ENCODE data around the gene ERCC6L.

The ERCC6L gene, protein sequence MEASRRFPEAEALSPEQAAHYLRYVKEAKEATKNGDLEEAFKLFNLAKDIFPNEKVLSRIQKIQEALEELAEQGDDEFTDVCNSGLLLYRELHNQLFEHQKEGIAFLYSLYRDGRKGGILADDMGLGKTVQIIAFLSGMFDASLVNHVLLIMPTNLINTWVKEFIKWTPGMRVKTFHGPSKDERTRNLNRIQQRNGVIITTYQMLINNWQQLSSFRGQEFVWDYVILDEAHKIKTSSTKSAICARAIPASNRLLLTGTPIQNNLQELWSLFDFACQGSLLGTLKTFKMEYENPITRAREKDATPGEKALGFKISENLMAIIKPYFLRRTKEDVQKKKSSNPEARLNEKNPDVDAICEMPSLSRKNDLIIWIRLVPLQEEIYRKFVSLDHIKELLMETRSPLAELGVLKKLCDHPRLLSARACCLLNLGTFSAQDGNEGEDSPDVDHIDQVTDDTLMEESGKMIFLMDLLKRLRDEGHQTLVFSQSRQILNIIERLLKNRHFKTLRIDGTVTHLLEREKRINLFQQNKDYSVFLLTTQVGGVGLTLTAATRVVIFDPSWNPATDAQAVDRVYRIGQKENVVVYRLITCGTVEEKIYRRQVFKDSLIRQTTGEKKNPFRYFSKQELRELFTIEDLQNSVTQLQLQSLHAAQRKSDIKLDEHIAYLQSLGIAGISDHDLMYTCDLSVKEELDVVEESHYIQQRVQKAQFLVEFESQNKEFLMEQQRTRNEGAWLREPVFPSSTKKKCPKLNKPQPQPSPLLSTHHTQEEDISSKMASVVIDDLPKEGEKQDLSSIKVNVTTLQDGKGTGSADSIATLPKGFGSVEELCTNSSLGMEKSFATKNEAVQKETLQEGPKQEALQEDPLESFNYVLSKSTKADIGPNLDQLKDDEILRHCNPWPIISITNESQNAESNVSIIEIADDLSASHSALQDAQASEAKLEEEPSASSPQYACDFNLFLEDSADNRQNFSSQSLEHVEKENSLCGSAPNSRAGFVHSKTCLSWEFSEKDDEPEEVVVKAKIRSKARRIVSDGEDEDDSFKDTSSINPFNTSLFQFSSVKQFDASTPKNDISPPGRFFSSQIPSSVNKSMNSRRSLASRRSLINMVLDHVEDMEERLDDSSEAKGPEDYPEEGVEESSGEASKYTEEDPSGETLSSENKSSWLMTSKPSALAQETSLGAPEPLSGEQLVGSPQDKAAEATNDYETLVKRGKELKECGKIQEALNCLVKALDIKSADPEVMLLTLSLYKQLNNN

DNA sequence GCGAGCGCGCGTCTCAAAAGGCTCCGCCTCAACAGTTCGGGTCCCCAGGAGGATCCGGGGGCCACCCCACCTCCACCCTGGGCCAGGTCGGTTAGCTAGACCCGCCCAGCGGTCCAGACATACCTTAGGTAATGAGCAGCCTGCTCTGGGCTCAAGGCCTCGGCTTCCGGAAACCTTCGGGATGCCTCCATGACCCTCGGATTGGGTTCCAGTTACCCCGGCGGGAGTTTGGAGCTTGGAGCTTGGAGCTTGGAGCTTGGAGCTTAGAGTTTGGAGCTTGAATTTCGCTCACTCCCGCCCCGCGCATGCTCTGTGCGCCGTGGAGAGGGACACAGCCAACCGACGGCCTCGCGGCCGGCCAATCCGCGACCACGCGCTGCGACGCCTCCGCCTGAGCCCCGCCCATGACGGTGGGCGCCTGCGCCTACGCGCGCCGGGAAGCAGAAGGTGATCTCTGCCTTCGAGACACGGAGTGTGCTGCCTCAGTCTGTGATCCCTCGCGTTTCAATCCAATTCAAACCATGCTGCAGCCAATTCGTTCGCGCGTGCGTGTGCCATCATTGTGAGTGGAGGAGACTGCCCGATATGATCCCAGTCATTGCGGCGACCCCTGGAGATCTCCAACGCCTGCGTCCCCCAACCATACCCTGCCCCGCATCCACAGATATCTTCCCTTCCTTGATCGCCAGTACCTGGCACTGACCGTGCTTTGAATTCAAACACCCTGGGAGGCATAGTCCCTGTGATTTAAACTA, at the start of gene ERCC6L:
Gene ERCC6L (minus strand): TSS at position 307 of the 755 bp plus-strand sequence. CDS start 116 bp downstream, at position 191.
- DNase-seq = peak; percentile 78 to 80

DNA sequence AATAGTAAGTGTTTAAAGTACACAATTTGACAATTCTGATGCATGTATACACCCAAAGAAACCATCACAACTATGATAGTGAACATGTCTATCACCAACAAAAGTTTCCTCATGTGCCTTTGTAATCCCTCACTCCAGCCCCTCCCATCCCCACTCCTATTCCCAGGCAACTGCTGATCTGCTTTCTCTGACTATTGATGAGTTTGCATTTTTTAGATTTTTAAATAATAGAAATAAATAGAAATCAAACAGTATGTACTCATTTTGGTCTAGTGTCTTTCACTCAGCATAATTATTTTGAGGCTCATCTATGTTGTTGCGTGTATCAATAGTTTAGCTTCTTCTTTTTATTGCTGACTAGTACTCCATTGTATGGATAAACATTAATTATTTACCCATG, 43.5 kb upstream of the ERCC6L start:
- no peak for DNase-seq

DNA sequence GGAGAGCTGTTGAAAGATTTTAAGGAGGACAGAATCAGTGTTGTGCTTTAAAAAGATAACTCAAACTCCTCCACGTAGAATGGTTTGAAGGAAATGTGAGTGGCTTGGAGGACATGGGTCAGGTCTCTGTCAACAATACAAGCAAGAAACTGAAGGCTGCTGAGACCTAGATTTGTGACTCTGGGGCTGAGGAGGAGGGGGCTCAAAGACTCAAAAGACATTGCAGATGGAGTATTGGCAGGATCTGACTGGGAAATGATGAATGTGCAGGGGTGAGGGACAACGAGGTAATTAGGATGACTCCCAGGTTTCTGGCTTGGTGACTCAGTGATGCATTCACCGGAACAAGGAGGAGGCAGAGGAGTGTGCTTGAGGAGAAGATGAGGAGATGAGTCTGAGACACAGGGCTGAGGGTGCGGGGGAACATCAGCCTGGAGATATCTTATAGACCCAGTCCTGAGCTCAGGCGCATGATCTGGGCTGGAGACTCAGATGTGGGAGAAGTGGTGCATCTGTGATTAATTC, 41.6 kb upstream of the ERCC6L start:
- DNase-seq = no peak

DNA sequence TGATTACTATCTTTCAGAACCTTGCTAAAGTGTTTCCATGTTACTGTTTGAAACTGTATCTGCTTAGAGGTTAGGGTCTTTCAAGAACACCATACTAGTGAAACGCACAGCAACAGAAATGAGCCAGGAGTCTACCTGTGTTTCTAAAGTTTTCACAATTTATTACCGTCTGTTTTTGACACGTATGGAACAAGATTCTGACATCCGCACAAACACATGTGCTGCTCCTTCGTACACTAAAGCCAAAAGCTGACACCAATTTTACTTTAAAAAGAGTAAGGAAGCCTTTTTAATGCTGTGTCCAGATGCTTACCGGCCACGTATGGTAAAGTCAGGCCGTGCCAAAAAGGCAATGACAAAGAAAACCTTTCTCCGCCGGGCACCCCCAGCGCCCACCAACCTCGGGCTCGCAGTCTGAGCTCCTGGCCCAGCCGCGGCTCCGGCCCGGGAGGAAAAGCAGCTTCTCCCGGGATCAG, 37.7 kb upstream of the ERCC6L start:
- DNase-seq = no peak

DNA sequence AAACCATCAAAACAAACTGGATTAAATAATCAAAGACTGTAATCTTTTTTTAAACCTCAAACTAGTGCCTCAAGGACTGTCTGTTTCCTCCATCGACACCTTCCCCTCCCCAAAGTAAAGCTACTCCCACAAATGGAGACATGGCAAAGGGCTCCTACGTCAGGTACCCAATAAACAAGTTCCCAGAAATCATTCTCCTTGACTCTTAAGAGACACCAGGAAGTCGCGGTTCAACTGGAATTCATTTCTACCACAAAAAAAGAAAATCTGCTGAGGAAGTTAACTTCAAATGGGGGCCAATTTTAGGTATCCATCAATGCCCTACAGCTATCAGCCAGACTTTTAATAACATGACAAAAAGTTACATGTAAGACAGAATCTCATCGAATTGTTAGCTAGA, 35.7 kb upstream of the ERCC6L start:
- no peak for DNase-seq

DNA sequence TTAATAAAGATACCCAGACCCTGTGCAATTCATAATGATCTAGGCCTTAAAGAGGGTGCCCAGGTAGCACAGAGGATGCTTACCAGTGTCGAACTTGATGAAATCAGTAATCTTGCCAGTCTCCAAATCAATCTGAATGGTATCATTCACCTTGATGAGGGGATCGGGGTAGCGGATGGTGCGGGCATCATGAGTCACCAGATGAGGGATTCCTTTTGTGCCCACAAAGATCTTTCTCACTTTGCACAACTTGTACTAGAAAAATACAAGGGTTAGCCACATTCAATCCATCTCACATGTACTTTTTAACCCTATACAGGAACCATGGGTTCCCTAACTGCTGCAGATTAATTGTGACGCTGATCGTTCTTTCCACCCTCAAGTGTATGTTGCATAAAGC, 34.9 kb upstream of the ERCC6L start:
- no peak for DNase-seq

DNA sequence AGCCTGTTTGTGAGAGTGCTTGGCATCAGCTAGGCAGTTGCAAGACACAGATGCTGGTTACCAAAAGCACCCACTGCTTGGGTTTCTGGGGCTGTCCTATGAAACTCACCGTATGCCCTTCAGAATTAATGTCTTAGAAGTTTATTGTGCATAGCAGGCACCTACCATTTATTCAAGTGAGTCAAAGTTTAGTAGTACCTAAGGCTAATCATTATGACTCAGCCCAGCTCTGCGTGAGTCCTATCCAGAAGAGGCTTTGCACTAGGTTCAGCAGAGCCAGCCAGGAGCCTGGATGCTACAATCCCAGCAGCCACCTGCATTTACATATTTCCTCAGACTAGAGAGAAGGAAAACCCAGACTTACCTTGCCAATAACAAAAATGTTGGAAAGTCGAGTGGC, 34.0 kb upstream of the ERCC6L start:
- no peak for DNase-seq

DNA sequence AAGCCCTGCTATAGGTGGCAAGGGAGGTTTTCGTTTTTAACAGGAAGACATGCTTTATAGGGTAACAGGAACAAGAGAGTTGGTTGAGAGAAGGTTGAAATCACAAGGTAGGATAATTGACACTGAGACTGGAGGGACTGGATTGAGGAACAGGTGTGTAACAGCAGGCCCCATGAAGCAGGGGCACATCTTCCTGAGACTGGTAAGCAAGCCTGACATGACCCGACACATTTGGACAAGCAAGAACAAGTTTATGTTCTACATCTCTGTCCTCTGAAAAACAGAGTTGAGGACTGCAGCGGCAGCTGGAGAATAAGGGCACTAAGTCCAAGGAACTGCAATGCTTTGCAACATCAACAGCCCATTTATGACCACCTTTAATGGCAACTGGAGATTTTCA, 33.0 kb upstream of the ERCC6L start:
- no peak for DNase-seq

DNA sequence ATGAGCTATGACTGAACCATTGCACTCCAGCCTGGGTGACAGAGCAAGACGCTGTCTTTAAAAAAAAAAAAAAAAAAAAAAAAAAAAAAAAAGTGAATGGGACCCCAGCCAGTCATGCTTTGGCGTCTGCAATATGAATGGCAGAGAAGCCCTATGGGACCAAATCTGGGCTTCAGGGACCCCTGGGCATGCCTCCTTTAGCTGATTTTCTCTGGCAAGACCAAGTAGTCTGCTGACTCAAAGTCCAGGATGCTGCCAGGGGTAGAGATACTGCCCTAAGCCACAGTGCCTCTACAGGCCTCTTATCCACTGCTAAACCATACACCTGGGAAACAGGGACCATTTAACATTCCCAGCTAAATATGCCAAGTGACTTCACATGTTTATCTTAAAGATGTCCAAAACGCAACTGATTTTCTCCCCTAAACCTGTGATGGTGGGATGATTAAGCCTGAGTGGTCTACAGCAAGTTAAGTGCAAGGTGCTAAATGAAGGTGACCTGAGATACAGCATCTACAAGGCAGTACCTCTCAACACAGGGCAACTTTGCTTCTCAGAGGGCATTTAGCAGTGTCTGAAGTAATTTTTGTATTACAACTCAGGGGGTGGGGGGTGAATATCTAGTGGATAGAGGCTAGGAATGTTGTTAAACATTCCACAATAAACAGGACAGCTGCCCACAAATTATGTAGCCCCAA, 32.4 kb upstream of the ERCC6L start:
- no peak for DNase-seq

DNA sequence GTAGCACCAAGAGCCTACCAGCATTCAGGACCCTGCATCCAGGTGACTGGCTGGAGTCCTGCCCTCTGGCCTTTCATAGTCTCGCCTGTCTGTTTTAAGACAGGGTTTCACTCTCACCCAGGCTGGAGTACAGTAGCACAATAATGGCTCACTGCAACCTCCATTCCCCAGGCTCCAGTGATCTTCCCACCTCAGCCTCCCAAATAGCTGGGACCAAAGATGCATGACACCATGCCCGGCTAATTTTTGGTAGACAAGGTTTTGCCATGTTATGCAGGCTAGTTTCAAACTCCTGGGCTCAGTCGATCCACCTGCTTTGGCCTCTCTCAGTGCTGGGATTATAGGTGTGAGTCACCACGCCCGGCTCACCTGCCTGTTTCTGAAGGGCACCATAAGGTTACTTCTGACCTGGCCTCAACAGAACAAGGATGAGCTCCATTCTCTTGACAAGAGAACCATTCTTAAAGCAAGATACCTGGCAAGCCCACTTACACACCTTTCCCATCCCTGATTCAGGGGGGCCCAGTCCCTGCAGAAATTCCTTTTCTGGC, 31.6 kb upstream of the ERCC6L start:
- DNase-seq = no peak

DNA sequence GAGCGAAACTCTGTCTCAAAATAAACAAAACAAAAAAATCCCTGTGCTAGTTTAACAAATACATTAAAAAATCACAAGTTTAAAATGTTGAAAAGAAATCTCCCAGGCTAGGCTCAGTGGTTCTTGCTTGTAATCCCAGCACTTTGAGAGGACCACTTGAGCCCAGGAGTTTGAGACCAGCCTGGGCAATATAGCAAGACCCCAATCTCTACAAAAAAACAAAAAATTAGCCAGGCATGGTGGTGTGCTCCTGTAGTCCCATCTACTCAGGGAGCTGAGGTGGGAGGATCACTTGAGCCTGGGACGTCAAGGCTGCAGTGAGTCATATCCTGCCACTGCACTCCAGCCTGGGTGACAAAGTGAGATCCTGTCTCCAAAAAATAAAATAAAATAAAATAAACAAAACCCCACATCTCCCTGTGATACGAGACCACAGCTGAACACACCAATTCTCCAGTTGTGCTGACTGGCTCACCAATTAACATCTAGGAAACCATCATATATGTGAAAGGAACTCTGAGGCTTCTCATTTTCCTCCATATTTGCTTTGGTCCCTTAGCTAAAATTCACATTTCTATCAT, 30.9 kb upstream of the ERCC6L start:
- peak; percentile 16 to 35 for DNase-seq

DNA sequence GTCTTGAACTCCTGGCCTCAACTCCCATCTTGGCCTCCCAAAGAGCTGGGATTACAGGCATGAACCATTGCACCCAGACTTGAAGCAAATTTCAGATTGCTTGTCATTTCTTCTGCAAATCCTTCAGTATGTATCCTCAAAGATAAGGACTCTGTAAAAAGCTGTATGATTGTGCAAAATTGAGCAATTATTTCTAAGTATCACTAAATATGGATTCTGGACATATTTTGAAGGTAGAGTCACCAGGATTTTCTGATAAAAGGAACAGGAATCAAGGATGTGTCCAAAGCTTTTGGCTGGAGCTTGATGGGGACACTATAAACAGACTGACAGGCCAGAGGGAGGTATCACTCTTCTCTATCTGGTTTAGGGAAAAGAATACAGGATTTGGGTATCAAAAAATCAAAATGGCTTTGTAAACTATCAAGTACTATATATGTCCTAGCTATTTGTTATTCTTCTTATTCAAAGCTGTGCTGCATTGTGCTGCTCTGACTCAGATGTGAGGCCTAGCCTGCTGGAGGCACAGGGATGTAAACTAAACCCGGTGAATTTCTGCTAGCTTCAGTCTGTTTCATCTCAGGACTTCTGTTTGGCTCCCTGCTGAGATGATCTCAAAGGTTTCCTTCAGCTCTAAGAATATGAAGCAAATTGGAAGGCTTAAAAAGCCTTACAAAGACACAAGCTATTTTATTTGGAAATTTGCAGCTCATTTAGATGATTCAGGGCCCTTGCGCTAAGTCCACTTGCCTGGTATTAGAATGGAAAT, 30.0 kb upstream of the ERCC6L start:
- no peak for DNase-seq

DNA sequence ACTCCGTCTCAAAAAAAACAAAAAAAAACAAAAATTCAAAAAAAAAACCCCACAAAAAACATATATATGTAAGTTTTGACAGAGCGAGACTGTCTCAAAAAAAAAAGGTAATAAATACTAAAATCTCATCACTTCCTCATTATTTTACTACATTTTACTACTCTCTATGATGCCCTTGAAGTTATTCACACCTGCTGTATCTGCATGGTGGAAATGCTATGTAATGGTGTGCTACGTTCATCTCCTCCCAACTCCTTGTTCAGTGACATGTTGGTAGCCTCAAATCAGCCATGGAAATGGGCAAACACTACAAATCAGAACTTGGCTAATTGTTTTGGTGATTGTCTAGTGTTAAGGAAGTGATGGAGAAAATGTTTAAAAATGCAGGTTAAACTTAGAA, 26.4 kb upstream of the ERCC6L start:
- DNase-seq = no peak

DNA sequence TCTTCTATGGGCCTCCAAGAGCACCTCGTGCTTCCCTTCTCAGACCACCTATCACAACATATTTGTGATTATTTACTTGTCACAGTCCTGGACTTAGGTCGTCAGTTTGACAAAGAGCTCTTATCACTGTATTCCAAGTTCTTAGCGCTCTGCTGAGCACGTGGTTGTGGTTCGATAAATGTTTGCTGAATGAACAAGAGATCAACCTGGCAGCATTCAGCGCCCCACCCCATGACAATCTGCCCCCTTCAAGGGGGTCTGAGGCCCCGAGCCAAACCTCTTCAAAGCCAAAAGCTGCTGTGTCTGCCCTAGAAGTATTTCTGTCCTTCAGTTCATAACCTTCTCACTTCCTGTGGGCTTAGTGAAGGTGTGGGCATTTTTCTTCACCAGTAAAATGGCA, 23.2 kb upstream of the ERCC6L start:
- DNase-seq = no peak

DNA sequence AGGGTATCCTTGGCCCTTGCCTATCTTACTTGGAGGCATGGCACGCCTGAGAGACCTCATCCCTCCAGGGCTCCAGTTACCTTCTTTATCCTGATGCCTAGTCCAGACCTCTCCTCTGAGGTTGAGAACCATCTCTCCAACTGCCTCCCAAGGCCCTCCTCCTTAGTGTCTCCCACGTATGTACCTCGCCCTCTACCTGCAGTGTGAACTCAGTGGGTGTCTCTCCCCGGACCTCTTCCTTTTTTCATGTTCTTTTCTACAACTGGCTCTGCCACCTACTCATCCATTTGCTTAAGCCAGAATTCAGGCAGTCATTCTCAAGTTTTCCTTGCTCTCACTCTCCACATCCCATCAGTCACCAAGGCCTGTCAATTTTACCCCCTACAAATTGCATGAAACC, 21.6 kb upstream of the ERCC6L start:
- DNase-seq = no peak

DNA sequence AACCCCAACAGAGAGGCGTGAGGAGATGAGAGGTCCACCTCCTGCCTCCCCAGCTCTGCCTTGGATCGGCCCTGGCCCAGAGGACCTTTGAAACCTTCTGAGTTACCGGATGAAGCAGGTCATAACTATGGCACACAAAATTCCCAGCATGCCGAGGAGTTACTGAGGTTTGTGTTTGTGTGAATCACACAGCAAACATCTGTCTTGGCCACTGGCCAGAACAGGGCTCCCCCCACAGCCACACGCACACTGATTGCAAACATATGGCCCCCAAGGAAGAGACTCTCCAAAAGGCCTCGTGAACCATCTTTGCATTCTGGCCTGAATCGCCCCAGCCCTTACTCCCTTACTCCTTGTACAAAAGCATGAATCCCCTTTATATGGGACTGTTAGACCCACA, 19.3 kb upstream of the ERCC6L start:
- no peak for DNase-seq

DNA sequence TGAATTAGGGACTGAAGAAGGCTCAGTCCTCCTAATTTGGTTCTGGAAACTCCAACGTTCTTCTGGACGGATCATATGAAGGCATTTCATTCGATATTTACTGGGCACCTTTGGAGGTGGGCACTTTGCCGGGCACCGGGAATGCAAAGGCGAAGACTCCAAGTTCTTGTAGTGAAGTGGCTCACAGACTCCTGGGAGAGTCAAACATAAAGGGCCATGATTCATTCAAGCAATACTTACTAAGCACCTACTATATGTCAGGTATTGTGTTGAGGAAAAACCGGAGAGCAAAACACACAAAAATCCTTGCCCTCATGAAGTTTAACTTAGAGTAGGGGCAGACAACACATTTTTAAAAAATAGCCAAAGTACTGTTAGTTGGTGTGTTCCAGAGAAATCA, 17.0 kb upstream of the ERCC6L start:
- no peak for DNase-seq

DNA sequence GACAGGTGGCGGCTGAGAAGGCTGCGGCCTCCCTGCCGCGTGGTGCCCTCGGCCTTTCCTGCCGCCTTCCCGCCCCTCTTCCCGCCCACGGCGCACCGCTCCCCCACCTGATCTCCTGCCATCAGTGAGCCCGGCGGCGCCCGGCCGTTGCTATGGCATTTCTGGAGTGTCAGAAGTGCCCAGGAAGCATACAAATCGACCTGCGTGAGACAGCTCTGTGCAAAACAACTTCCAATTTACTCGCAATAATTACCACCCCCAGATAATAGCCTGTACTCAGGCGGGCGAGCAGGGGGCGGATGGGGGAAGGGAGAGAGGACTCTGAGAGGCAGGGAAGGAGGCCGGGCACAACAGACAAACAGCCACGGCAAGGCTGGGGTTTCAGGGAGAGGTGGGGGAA, 16.6 kb upstream of the ERCC6L start:
- no peak for DNase-seq

DNA sequence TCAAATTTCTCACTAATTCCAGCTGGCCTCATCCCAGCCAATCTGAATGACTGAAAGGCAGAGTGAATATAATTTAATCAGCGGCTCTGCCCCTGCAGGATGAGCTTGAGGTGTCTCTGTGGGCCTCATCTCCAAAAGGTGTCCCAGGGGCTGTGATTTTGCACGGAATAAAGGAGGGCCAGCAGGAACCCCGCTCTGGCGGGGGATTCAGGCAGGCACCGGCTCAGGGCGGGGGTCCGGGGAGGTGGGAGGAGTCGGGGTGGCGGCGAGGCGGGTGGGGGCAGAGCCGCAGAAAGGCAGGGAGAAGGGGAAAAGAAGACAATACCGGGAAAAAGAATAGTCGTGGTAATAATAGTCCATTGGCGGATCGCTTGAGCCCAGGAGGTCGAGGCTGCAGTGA, 16.0 kb upstream of the ERCC6L start:
- DNase-seq = no peak

DNA sequence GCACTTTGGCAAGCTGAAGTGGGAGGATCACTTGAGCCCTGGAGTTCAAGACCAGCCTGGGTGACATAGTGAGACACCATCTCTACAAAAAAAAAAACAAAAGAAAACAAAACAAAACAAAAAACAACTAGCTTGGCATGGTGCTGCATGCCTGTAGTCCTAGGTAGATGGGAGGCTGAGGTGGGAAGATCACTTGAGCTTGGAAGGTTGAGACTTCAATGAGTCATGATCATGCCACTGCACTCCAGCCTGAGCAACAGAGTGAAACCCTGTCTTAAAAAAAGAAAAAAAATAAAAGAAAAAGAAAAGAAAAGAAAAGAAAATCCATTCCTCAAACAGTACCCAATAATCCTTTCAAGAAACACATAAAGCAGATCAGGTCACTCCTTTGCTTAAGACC, 14.9 kb upstream of the ERCC6L start:
- DNase-seq = no peak

Measured in activated CD4-positive, alpha-beta T cell treated with anti-CD3 and anti-CD28 coated beads for 4 hours (primary cell).